Small intestine (tissue), 7 donors: ENCODE results near the gene GRIN3A. TPM values are rescaled to one million over a fixed set of nuclear protein-coding genes. Genes with fewer than 3 reads are reported as not detected.

Source experiments
- DNase-seq, 2 donors: peaks; one replicate each; pipeline versions ENCODE4 v3.0.0 to v3.0.0-alpha.2; 2013
- FAIRE-seq: peaks from 2 replicates; lab custom pipeline; 2012; peaks lifted over from hg19 to GRCh38; lab: Jason Lieb, UNC
- H3K27ac ChIP-seq, 3 donors: one replicate each; pipeline ENCODE4 v1.5.1; 2013; ENCODE audit warnings: low read length in 2 of 3, mild to moderate bottlenecking in 2 of 3, control low read depth in 1 of 3, inconsistent platforms in 1 of 3, low read depth in 1 of 3, moderate library complexity in 1 of 3
- H3K27me3 ChIP-seq, 3 donors: one replicate each; pipeline ENCODE4 v1.6.1; 2013; ENCODE audit warnings: low read length in 3 of 3, inconsistent platforms in 1 of 3; ENCODE audit not compliant: control insufficient read depth in 3 of 3, insufficient read depth in 3 of 3
- H3K36me3 ChIP-seq, 3 donors: one replicate each; pipeline ENCODE4 v1.6.1; 2013; ENCODE audit warnings: low read length in 3 of 3, inconsistent platforms in 1 of 3, low read depth in 1 of 3, mild to moderate bottlenecking in 1 of 3, moderate library complexity in 1 of 3; ENCODE audit not compliant: control insufficient read depth in 3 of 3, insufficient read depth in 2 of 3
- H3K4me1 ChIP-seq, 3 donors: one replicate each; pipeline ENCODE4 v1.6.1; 2013; ENCODE audit warnings: low read length in 2 of 3, inconsistent platforms in 1 of 3, low read depth in 1 of 3, mild to moderate bottlenecking in 1 of 3, moderate library complexity in 1 of 3; ENCODE audit not compliant: control insufficient read depth in 3 of 3, insufficient read depth in 2 of 3
- H3K4me3 ChIP-seq, 3 donors: one replicate each; pipeline ENCODE4 v1.5.1; 2013; ENCODE audit warnings: low read length in 3 of 3, control low read depth in 1 of 3, inconsistent platforms in 1 of 3, low read depth in 1 of 3, mild to moderate bottlenecking in 1 of 3, moderate library complexity in 1 of 3
- H3K9me3 ChIP-seq, 2 donors: one replicate each; pipeline ENCODE4 v1.6.1; 2013; ENCODE audit warnings: low read depth in 1 of 2, low read length in 1 of 2; ENCODE audit not compliant: control insufficient read depth in 2 of 2, insufficient read depth in 1 of 2
- WGBS, 3 donors: extraction: QIAGEN DNeasy Blood & Tissue Kit; methylation state at CpG; one replicate each; pipeline ENCODE4 v1.1.7; 2013; 5-methylcytosine and 5-hydroxymethylcytosine counted together
- polyA plus RNA-seq, 4 donors: library from polyadenylated mRNA; stranded (reverse) in 3 of 4; unstranded in 1 of 4; fragments of 200-250 nt in 3 of 4; fragments of 120-200 nt in 1 of 4; gene quantifications; one replicate each; pipeline versions ENCODE4 v1.2.1 to v1.2.3, GENCODE V29; 2013
- donor health status: healthy with polysubstance abuse.
- donor health status: control.
- donor health status: control.
- donor health status: Bipolar disorder and iron deficiency.
- donor health status: healthy.

Gene GRIN3A
- polyA plus RNA-seq, 4 donors: 0.15 to 0.36 TPM; not detected in 2

GRCh38 chr9:101618698-101619097 lies 119.7 kb downstream of the GRIN3A start:
- H3K9me3 ChIP-seq: peaks cover 0 to 3% of the 10 kb centered on the region in 2 donors
- no peak overlapping the region for H3K27ac ChIP-seq
- no peaks in the 10 kb centered on the region for H3K4me1 ChIP-seq
- DNase-seq (no peak), FAIRE-seq (no peak)
- H3K4me3 ChIP-seq: no peak overlapping the region
- no peaks in the 10 kb centered on the region for H3K27me3 ChIP-seq
- no peaks in the 10 kb centered on the region for H3K36me3 ChIP-seq

- 34 to 78% (median 48%) methylated on average over 3 of the region's 3 CpGs for WGBS, 3 donors
- no peaks in the 10 kb centered on the region for H3K27me3 ChIP-seq
These were observed 132.9 kb downstream of the GRIN3A start for GRCh38 chr9:101605547-101605946.

GRCh38 chr9:101604296-101604695 lies 134.2 kb downstream of the GRIN3A start:
- Histone ChIP-seq H3K27ac (no peak overlapping the region), H3K27me3 (no peaks in the 10 kb centered on the region), H3K36me3 (no peaks in the 10 kb centered on the region), H3K4me3 (no peak overlapping the region), H3K4me1 (peaks cover 0 to 6% (median 2%) of the 10 kb centered on the region in 3 donors), H3K9me3 (no peaks in the 10 kb centered on the region)
- no peak for FAIRE-seq
- peak; percentile 24 to 35 for DNase-seq
- WGBS, 3 donors: 11 to 51% (median 23%) methylated on average over 2 of the region's 2 CpGs

More at GRCh38 chr9:101605547-101605946, 132.9 kb downstream of the GRIN3A start:
- no peak overlapping the region for H3K27ac ChIP-seq
- H3K4me3 ChIP-seq: no peak overlapping the region
- no peak for FAIRE-seq
- H3K4me1 ChIP-seq: peaks cover 0 to 6% (median 2%) of the 10 kb centered on the region in 3 donors
- no peaks in the 10 kb centered on the region for H3K36me3 ChIP-seq
- DNase-seq: peak in 1 of 2 donors; percentile 45
- H3K9me3 ChIP-seq: no peaks in the 10 kb centered on the region

GRCh38 chr9:101601904-101602765 lies 136.3 kb downstream of the GRIN3A start:
- Histone ChIP-seq H3K27ac (no peak overlapping the region), H3K4me1 (peaks cover 0 to 6% (median 2%) of the 10 kb centered on the region in 3 donors), H3K9me3 (no peaks in the 10 kb centered on the region), H3K36me3 (no peaks in the 10 kb centered on the region), H3K4me3 (no peak overlapping the region), H3K27me3 (peaks cover 0 to 5% (median 0%) of the 10 kb centered on the region in 3 donors)
- FAIRE-seq (no peak), DNase-seq (peak; percentile 58 to 63)
- WGBS, 3 donors: 24 to 34% (median 29%) methylated on average over 11 of the region's 11 CpGs

GRCh38 chr9:101594796-101595195 lies 143.7 kb downstream of the GRIN3A start, which contains the start of gene PPP3R2:
TSS of gene PPP3R2 (minus strand) at chr9:101594969. CDS start at chr9:101594921, 48 bp downstream.
- H3K27me3 ChIP-seq: peaks cover 0 to 8% (median 4%) of the 10 kb centered on the region in 3 donors
- no peak within 1 kb of the TSS for H3K4me3 ChIP-seq
- H3K36me3 ChIP-seq: no peaks in the 10 kb centered on the region
- WGBS, 3 donors: 85 to 89% (median 88%) methylated on average over 19 of the region's 19 CpGs
- H3K9me3 ChIP-seq: no peaks in the 10 kb centered on the region
- no peak within 1 kb of the TSS for H3K27ac ChIP-seq
- FAIRE-seq (no peak), DNase-seq (no peak)
- H3K4me1 ChIP-seq: no peaks in the 10 kb centered on the region

- 84 to 88% (median 86%) methylated on average over 2 of the region's 2 CpGs for WGBS, 3 donors
- H3K9me3 ChIP-seq: no peaks in the 10 kb centered on the region
- H3K27ac ChIP-seq: no peak overlapping the region
- H3K4me1 ChIP-seq: no peaks in the 10 kb centered on the region
- no peak for FAIRE-seq
- no peaks in the 10 kb centered on the region for H3K36me3 ChIP-seq
- DNase-seq: no peak
- peaks cover 0 to 5% (median 4%) of the 10 kb centered on the region in 3 donors for H3K27me3 ChIP-seq
- no peak overlapping the region for H3K4me3 ChIP-seq
These were observed 145.1 kb downstream of the GRIN3A start for GRCh38 chr9:101593345-101593744.

GRCh38 chr9:101592788-101593187 lies 145.7 kb downstream of the GRIN3A start:
- no peaks in the 10 kb centered on the region for H3K36me3 ChIP-seq
- H3K27me3 ChIP-seq: peaks cover 0 to 5% (median 4%) of the 10 kb centered on the region in 3 donors
- H3K9me3 ChIP-seq: no peaks in the 10 kb centered on the region
- FAIRE-seq (no peak), DNase-seq (no peak)
- H3K27ac ChIP-seq: no peak overlapping the region
- no peak overlapping the region for H3K4me3 ChIP-seq
- no peaks in the 10 kb centered on the region for H3K4me1 ChIP-seq

- no peak overlapping the region for H3K27ac ChIP-seq
- H3K4me3 ChIP-seq: no peak overlapping the region
- H3K4me1 ChIP-seq: no peaks in the 10 kb centered on the region
- no peaks in the 10 kb centered on the region for H3K36me3 ChIP-seq
- peaks cover 0 to 4% (median 2%) of the 10 kb centered on the region in 3 donors for H3K27me3 ChIP-seq
- FAIRE-seq (no peak), DNase-seq (no peak)
- no peaks in the 10 kb centered on the region for H3K9me3 ChIP-seq
These were observed 146.5 kb downstream of the GRIN3A start for GRCh38 chr9:101591787-101592446.
